HS-5 (cell line): ENCODE data around the gene C10orf95.
"Not testable (repeated sequence)": the region's sequence is repeated elsewhere in the genome, so short reads cannot be mapped to it uniquely, and the experiment has no call there.

Source experiments
- DNase-seq: peaks from one replicate; pipeline ENCODE4 v3.0.0-alpha.2; 2012; ENCODE audit warnings: low read depth

Gene C10orf95, protein sequence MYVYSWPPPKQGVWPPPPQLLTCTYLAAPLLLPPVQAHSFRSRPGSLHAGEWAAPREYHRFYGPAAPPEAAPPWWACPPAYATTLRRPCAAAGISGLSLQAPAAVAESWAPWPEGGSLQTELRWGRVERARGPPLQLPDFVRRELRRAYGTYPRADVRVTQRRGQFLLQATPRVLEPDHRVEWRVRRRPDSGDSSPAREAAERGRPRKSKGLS

DNA sequence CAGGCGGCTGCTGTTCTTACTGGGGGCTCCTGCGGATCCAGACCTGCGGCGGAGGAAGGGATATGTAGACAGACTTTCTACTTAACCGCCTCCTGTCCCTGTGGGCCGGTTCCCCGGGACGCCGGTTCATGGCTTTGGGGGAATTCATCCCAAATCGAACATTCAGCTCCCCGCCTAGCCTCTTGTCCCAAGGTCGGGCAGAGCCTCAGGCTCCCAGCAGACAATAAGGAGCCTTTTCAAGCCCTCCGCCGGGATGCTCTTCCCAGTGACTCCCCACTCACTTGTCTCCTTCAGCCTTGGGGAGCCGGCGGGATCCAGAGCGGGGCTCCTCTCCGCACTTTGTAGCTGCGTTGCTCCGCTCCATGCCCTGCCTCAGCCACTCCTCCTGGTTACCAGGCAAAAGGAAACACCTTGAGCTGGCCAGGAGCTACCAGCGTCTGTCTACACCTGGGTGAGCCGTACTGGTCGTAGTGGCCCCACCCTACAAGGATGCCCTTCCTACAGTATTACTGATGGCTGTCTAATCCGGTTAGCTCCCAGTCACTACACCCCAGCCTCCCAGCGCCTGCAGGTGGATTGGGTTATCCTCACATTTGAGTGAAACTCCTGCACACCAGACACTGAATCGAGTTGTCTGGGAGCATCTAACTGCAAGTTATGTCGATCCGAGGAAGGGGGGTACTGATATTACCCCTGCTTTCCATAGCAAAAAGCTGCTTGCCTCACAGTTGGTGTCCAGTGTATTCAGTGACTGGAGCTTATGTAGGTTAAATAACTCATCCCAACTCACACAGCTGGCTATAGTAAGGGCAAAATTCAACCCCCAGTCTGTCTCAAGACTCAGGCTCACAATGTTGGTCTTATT is at the start of gene C10orf95:
Gene C10orf95 (minus strand): TSS at position 439 of the 865 bp plus-strand sequence. CDS start 450 bp downstream, outside the sequence.
- no peak for DNase-seq

DNA sequence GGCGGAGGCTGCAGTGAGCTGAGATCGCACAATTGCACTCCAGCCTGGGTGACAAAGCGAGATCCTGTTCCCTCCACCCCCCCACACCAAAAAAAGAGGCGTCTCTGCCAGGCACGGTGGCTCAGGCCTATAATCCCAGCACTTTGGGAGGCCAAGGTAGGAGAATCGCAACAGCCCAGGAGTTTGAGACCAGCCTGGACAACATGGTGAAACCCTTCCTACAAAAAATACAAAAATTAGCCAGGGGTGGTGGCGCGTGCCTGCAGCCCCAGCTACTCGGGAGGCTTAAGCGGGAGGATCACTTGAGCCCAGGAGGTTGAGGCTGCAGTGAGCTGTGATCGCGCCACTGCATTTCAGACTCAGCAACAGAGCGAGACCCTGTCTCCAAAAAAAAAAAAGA is 49.3 kb upstream of the C10orf95 start:
- DNase-seq = not testable (repeated sequence)

DNA sequence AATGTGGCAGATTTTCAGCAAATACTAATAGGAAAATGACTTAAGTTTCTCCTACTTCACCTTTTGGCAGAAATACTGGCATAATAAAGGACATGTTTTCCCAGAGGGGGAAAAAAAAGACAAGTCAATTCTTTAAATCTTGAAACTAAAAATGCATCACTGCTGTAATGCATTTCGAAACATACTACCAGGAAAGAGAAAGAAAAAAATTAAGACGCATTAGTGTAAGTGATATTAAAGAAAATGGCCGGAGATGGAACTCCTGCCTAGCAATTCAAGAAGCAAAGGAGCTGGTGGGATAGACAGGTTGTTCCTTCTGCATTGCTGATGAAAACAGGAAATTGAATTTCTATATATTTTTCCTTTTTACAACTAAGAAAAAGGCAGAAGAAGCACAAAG is 48.0 kb upstream of the C10orf95 start:
- DNase-seq = no peak

DNA sequence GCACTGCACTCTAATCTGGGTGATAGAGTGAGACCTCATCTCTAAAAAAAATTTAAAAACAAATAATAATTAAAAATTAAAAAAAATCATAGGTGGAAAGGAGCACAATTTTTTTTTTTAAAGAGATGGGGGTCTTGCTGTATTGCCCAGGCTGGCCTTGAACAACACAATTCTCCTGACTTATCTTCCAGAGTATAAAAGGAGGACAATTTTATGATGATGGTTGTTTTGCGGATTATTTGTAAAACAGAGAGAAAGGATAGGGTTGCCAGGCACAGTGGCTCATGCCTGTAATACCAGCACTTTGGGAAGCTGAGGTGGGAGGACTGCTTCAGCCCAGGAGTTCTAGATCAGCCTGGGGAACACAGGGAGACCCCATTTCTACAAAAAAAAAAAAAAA is 46.2 kb upstream of the C10orf95 start:
- DNase-seq = no peak

DNA sequence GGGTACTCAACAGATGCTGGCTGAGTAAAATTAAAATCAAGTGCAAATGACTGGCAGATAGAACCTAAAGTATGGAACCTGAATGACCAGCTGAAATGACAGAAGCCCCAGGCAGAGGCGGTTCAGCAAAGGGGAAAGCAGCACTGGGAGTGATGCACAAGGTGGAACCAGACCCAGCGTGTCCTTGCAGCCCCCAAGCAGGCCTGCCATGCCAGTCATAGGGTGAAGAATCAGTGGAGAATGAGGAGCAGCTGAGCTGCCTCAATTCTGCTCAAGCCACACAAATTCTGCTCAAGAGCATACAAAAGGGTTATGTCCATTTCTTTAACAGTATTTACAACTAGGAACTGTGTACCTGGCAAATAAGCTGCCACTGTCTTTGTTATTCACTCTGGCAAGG is 42.4 kb upstream of the C10orf95 start:
- no peak for DNase-seq

DNA sequence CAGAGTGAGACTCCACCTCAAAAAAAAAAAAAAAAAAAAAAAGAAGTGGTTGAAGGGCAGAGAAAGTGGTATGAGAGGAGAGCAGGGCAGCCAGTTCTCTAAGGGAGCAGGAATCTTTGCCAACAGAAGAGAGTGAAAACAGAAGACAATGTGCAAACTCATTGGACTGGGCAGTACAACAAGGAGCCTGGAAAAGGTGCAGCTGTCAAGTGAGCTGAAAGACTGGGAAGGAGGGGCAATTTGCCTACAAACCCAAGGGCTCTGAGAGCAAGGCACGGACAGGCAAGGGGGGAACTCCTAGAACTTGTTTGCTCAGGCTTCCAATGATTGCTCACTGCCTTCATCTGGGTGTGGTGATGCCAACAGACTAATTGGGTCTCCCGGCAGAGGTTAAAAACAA is 41.6 kb upstream of the C10orf95 start:
- no peak for DNase-seq

DNA sequence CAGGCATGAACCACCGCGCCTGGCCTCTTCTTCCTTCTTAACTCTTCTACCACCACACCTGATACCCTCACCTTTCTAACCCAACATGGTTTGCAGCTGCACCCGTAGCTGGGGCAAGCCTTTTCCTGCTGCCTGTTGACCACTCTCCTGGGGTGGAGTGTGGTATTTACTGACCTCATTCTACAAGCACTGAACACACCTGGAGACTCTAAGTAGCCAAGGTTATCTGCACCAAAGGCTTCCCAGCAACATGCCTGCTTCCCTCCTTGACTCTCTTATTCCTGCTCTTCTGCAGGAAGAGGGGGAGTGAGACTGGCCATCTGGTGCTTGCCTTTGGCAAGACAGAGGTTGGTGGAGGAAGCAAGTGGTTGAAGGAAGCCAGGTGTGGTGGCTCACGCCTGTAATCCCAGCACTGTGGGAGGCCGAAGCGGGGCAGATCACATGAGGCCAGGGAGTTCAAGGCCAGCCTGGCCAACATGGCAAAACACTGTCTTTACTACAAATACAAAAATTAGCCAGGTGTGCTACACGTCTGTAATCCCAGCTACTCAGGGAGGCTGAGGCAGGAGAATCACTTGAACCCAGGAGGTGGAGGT is 41.1 kb upstream of the C10orf95 start:
- DNase-seq = no peak

DNA sequence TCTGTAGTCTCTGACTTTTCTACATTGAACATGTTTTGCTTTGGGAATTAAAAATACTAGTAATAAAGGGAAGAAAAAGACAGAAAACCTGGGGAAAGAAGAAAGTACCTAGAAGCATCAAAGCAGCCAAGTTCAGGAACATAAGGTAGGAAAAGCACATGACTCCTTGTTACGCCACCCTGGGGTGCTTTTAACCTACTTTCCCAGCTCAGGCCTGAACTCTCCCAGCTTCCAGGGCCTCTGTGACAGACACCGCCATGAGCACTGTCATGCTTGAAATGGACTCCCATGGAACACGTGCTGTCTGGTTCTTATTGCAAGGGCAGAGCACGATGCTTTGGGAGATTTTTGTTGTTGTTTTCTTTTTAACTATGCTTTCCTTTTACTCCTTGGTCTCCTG is 39.8 kb upstream of the C10orf95 start:
- no peak for DNase-seq

DNA sequence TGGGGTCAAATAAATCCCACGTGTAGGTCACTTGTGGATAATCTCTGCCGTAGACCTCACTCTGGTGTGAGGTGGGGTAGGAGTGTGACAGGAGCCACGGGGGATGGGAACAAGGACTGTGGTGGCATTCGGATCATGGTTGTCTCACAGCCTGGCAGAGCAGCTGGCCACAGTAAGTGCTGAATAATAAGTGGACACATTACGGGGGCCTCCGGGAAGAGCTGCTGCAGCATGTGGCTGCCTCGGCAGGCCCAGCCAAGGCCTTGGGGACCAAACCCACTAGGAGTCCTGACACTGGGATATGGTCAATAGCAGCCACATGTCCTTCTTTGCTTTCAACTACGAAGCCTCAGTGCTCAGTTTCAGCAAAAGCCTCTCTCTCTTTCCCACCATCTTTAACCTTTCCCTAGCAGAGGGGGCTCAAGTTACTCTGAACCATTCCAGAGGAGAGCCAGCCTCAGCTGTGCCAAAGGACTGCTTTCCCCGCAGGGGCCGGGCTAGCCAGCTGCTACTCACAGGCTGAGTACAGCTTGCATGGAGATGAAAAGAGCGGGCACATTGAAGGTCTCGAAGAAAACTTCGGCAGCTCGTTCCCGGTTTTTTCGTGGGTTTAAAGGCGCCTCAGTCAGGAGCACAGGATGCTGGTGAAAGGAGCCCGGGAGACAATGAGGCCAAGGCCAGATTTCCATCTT is 33.9 kb upstream of the C10orf95 start:
- no peak for DNase-seq

DNA sequence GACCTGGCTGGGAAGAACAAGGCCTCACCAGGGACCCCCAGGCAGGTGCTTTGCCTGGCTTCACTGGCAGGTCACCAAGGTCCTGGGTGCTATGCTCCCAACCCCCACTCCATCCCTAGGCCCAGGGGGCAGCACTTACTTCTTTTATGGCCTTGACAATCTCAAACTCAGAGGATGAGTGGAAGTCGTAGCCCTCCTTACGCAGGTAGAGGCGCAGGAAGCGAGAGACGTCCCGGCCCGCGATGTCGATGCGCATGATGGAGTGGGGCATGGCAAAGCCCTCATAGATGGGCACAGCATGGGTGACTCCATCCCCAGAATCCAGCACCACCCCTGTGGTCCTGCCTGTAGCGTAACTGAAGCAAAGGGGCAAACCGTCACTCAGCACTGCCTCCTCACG is 32.7 kb upstream of the C10orf95 start:
- DNase-seq = no peak

DNA sequence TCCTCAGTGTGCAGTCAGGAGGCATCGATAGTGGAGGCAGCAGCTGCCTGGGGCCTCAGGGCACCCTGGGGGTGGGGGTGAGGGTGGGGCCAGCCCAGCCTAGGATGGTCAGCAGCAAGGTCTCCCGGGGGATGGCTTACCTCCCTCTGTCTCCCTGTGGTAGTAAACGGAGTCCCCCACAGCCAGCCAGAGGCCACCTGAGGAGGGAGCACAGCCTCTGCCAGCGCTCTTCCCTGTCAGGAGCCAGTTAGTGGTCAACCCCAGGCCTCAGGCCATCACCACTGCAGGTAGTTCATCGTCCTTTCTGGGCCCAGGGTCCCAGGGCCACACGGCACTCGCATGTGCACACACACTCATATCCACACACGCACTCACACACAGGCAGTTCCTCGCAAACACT is 29.1 kb upstream of the C10orf95 start:
- no peak for DNase-seq

DNA sequence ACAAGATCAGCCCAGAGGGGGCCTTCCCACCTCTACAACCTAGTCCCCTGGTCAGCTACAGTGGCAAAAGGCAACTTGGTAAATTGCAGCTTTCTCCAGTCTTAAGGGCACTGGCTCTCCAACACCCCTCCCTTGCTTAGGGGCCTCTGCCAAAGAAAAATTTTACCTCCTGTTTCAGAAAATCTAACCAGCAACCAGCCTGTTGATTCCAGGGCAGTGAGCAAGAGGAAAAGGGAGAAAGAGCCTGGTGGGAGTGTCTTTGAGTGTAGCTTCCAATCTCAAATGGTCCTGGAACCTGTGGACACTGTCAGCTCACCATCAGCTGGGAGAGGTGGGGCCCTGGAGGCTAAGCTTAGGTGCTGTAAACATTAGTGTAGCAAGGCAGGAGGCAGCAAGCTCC is 28.3 kb upstream of the C10orf95 start:
- DNase-seq = no peak

DNA sequence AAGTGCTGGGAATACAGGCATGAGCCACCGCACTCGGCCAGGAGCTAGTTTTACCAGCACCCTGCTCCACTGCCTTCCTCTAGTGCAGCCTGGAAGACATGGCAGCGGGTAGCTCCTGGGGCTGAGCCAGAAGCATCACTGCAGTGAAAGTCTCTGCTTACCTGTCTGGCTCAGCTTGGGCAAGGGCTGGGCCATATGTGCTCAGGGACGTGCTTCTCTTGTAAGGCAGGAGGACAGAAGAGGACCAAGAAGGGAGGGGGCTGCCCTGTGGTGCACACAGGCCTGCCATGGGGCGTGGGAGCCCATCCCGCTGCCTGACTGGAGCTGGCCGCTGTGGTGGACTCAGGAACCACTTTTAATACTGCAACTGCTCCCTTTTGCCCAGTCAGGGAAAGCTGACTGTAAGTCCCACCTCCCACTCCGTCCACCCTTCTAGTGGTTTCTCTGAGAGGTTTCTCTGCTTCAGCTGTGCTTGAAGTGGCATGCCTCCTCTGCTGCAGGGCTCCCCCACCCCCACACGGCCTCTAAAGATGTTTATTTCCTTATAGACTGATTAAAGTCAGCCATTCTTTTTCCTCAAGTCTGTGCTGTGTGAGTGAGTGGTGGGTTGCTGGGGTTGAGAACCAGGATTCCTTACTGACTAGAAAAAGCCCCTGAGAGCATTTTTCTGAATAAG is 25.3 kb upstream of the C10orf95 start:
- DNase-seq = no peak

DNA sequence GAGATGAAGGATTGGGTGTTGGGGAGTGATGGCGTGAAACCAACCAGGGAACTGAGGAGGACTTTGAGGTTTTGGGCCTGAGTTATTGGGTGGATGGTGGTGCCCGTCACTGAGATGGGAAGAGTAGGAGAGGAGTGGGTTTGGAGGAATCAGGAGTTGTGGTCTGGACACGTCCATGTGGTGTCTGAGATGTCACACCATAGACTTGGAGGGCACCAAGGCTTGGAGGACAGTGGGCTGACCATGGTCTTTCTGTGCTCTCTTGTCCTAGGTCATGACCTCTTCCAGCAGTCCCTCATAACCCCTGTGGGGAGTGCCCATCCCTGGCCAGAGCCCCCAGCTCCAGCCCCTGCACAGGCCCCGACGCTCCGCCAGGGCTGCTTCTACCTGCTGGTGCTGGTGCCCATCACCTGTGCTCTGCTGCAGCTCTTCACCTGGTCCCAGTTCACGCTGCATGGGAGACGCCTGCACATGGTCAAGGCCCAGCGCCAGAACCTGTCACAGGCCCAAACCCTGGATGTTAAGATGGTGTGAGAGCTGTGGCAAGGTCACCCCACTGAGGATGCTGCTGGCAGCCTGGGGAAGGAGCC is 24.2 kb upstream of the C10orf95 start:
- DNase-seq = no peak

DNA sequence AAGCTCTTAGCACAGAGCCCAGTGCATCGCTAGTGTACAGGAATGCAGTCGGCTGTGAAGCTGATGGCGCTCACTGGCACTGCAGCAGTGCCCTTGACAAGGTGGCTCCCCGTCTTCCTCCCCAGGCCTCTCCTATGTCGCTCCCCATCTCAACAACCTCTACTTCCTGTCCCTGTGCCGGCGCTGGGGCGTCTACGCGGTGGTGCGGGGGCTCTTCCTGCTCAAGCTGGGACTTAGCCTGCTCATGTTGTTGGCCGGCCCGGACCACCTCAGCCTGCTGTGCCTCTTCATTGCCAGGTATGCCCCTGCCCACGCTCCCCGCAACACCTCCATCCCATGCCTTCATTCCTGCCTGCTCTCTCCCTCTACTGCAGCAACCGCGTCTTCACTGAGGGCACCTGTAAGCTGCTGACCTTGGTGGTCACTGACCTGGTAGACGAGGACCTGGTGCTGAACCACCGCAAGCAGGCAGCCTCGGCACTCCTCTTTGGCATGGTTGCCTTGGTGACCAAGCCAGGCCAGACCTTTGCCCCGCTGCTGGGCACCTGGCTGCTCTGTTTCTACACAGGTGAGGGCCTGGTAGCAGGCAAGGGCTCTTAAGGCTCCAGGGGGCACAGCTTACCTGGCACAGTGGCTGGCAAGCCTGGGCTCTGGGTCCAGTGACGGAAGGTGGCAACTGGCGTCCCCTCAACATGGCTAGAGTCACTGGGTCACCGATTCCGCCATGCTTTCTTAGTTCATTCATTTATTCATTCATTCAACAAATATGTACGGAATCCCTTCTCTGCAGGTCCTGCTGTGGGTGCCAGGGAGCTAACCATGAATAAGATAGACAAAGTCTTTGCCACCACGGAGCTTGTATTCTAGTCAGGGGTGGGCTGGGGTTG is 22.3 kb upstream of the C10orf95 start:
- DNase-seq = no peak

DNA sequence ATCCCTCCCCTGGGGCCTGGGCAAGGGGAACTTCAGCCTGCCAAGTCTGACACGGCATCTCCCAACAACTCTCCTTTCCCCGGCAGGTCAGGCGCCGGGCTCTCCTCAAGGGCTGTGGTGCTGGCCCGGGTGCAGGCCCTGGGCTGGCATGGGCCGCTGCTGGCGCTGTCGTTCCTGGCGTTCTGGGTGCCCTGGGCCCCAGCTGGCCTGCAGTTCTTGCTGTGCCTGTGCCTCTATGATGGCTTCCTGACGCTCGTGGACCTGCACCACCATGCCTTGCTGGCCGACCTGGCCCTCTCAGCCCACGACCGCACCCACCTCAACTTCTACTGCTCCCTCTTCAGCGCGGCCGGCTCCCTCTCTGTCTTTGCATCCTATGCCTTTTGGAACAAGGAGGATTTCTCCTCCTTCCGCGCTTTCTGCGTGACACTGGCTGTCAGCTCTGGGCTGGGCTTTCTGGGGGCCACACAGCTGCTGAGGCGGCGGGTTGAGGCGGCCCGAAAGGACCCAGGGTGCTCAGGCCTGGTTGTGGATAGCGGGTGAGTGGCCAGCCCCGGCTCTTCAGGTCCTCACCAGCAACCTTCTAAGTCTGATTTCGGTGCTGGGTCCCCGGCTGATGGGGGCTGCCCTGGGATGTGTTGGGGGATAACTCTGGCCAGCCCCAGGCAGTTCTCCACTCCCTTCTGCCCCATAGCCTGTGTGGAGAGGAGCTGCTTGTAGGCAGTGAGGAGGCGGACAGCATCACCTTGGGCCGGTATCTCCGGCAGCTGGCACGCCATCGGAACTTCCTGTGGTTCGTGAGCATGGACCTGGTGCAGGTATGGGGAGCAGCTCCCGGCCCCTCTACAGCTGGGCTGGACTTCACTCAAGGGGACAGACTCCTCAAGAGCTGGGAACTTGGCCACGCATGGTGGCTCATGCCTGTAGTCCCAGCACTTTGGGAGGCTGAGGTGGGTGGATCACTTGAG is 19.5 kb upstream of the C10orf95 start:
- DNase-seq = no peak

DNA sequence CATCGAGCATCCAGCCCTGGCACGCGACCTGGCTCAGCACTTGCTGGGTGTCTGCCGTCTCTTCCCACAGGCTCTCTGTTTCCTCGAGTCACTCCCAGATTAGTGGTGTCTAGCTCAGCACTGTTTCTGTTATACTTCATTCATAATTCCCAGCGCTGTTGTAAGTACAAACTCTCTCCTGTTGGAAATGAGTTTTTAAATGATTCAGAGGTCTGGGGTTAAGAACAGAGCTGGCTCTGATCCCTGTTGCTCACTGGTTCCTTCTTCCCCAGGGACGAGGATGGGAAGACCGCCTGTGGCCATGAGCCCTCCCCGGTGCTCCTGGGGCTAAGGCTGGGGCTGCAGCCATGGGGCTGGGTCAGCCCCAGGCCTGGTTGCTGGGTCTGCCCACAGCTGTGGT is 17.3 kb upstream of the C10orf95 start:
- no peak for DNase-seq

DNA sequence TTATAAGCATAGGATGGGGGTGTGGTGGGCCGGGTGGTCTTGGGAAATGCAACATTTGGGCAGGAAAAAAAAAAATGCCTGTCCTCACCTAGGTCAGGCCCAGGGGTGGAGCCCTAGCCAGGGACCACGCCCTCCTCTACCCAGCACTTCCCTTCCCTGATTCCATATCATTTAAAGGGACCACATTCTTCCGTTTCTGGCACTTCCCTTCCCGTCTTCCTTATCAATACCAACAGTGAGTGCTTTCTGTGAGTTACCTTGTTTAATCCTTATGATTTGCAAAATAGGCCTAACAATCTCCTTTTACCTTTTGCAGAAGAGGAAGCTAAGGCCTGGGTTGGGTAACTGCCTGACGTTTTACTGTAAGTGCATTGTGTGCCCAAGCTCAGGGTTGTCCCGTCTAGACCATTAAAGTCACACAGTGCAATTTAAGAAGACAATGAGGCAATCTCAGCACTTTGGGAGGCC is 16.7 kb upstream of the C10orf95 start:
- DNase-seq = no peak

DNA sequence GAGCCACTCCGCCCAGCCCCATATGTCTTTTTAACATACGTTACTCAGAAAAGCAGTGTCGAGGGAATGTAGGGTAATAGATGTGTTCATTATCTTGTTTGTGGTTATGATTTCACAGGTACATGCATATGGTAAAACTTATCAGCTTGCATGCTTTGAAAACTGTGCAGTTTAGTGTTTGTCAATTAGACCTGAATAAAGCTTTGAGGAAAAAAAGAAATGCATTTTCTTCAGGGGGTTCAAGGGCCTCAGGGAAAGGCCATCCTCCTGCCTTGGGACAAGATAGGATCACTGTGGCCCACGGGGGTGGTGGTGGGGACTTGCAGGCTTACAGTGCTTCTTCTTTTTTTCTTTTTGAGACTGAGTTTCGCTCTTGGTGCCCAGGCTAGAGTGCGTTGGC is 16.0 kb upstream of the C10orf95 start:
- no peak for DNase-seq
